GM18498 (cell line): ENCODE measurements around the gene TTYH1.

Source experiments
- ATAC-seq: cut with Tn5 transposase; IDR thresholded peaks from one replicate; pipeline ENCODE4 v1.9.1; 2021; ENCODE audit warnings: mild to moderate bottlenecking, moderate library complexity; ENCODE audit not compliant: unreplicated experiment

The TTYH1 gene

DNA sequence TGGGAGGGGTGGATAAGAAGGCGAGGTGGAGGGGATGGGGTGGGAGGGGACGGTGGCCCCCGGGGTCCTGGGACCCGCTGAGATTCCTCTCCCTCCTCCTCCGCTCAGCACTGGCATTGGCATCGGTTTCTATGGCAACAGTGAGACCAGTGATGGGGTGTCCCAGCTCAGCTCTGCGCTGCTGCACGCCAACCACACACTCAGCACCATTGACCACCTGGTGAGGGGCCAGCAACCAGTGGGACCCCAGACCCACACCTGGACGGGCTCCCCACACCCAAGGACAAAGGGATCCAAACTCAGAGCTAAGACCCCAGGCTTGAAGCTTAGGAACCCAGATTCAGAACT, 5.9 kb downstream of the TTYH1 start:
- ATAC-seq: no peak

DNA sequence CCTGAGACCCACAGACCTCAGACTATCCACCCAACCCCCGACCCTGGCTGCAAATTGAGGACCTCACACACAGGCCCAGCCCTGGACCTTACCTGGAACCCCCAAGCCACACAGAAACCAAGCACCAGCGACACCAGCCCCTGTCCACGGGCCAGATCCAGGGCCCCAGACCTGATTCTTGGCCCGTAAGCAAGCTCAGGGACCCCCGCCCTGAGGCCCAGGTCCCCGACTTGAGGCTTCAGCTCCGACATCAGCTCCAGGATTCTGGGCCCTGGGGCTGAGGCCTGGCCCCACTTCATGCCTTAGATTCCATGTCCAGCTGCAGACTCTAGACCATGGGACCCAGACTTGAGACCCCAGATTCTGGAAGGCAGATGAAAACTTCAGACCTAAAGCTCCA, 6.3 kb downstream of the TTYH1 start:
- no peak for ATAC-seq

DNA sequence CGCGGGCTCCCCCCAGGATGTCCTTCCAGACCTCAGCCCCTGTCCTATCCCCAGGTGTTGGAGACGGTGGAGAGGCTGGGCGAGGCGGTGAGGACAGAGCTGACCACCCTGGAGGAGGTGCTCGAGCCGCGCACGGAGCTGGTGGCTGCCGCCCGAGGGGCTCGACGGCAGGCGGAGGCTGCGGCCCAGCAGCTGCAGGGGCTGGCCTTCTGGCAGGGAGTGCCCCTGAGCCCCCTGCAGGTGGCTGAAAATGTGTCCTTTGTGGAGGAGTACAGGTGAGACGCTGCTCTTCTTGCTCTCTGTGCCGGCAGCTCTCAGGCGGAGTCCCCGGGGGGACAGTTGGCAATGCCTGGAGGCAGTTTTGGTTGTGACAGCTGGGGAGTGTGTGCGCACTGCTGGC, 6.9 kb downstream of the TTYH1 start:
- ATAC-seq: no peak

GRCh38 chr19:54424201-54424600, 8.9 kb downstream of the TTYH1 start:
- no peak for ATAC-seq

DNA sequence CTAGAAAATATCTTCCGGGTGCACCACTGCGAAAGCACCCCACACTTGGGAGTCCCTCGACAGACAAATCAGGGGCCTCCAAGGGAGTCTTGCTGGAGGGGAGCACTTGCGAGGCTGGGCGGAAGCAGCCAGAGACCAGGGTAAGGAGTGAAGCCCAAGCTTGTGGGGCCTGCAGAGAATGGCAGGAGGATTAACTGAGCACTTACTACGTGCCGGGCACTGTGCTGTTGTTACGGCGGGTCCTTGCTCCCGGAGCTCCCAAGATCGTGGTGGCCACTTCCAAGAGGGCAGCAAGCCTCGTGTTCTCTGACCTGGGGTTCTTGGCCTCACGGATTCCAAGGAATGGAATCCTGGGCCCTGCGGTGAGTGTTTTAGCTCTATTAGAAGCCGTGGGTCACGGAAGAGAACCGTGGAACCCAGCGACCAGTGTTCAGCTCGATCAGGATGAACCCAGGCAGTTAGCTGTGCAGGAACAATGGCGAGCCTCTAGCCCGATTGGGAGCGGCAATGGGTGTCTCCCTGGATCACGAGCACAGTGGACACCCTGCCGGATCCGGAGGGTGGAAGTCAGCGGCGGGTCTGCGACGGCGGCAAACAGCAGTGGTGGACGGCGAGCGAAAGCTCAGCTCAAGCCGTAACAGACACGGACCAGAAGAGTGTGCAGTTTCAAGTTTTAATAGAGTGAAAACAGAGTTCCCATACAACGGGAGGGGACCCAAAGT, 9.6 kb downstream of the TTYH1 start:
- no peak for ATAC-seq

DNA sequence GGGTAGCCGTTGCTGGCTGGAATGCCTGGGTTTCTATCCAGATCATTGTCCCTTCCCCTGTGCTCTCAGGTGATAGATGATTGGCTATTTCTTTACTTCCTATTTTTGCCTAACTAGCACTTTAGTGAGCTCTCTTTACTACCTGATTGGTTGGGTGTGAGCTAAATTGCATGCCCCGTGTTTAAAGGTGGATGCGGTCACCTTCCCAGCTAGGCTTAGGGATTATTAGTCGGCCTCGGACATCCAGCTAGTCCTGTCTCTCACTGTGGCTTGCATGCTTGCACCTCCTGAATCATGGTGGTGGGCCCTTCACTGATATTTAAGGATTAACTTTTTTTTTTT, 10.1 kb downstream of the TTYH1 start:
- no peak for ATAC-seq

- ATAC-seq: no peak
These were observed 11.1 kb downstream of the TTYH1 start for GRCh38 chr19:54426291-54426931.

DNA sequence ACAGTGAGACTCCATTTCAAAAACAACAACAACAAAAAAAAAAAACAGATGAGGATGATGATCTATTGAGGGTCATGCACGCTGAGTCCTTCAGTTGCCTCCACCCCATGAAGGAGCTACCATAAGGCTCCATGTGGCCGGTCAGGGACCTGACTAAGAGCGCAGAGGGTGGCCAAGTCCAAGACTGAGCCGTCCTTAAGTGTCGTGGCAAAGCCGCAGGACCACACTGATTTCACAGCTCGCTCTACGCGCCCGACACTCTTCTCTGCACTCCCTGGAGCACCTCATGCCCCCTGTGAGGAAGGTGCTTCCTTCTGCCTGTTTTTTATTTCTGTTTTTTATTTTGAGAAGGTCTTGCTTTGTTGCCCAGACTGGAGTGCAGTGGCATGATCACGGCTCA, 12.3 kb downstream of the TTYH1 start:
- ATAC-seq: no peak

DNA sequence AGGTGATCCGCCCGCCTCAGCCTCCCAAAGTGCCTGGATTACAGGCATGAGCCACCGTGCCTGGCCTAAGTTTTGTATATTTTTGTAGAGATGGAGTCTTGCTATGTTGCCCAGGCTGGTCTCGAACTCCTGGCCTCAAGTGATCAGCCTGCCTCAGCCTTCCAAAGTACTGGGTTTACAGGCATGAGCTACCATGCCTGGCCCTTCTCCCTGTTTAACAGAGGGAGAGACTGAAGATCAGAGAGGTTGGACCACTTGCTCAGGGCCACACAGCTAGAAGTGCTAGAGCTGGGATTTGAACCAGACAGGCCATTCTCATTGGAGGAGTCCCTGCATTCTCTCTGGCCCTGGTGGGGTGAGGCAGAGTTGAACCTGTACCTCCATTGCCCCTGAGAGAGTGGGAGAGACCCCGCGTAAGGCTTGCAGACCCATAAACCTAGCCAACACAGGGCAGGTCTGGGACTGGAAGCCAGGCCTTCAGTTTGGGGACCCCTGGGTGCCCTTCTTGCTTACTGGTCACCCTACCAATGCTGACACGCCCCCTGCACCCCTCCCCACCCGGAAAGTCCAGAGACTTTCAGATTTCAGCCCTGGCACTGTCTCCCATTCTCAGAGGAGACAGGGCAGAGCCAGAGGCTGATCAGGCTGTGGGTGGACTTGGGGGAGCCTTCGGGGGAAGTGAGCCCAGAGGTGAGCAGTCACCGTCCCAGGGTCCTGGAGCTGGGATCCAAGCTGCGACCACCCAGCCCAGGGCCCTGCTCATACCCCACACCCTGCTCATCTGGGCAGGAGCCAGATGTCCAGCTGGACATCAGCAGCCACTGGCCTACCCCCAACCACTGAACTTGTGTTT, 13.3 kb downstream of the TTYH1 start:
- ATAC-seq: no peak

DNA sequence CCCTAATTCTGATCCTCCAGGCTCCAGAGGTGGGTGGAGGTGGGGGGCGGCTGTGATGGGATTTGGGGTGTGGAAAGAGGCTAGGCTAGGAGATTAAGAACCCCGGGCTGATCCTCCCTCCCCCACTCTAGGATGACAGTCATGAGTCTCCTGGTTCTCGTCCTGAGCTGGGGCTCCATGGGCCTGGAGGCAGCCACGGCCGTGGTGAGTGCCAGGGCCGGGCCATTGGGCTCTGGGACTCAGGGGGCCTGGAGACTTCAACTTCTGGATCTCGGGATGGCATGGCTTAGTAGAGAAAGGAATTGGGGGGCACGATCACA, 13.9 kb downstream of the TTYH1 start:
- ATAC-seq: no peak

DNA sequence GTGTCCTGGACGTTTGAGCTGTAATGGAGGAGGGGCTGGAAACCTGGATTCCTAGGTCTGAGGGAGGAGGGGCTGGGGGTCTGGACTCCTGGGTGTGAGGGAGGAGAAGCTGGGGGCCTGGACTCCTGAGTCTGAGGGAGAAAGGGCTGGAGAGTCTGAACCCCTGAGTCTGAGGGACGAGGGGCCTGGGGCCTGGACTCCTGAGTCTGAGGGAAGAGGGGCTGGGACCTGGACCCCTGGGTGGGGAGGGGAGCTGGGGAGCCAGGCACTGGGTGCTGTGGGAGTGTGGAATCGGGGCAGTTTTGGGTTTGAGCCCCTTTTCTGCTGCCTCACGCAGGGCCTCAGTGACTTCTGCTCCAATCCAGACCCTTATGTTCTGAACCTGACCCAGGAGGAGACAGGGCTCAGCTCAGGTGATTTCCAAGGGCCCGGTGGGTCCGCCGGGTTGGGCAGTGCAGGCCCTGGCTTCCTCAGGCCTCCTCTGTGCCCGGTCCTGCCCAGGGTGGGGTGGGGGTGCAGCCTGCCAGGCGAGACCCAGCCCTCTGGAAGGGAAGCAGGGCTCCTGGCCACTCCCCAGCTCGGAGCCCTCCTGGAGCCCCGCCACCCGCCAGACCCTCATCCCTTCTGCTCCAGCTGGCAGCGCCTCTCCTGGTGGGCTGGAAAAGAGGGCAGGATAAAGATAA, 14.4 kb downstream of the TTYH1 start:
- no peak for ATAC-seq

GRCh38 chr19:54430306-54431254, 15.3 kb downstream of the TTYH1 start:
- ATAC-seq: no peak

GRCh38 chr19:54431255-54431838, 16.1 kb downstream of the TTYH1 start:
- no peak for ATAC-seq

GRCh38 chr19:54432144-54432738, 17.0 kb downstream of the TTYH1 start:
- no peak for ATAC-seq

- no peak for ATAC-seq
These were observed 18.4 kb downstream of the TTYH1 start for GRCh38 chr19:54433697-54434096.

DNA sequence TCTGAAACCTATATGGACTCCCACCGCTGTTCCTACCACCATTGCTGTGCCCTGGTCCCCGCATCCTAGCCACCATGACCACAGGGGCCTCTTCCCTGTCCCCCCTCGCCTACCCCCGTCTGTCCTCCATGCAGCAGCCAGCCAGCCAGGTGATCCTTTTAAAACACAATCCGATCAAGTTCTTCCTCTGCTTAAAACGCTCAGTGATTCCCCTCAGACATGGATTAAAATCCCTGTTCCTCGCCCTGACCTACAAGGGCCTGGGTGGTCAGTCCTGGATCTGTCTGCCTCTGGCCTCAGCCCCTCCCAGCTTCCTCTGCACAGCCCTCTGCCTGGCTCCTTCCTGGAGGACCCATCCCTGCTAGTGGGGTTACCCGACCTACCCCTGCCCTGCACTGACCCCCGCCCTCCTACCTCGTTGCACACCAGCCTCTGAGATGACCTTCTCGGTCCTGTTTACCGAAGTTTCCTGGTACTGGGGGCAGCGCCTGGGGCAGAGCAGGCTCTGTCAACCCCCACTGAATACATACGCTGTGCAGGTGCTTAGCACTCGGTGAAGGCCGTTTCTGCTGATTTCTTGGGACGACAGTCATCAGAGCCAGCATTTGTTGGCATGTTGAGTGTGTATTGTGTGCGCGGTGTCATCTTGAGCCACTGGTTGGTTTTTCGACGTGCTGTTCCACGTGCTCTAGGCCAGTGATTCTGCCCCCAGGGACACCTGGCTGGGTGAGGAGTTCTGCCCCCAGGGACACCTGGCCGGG, 19.0 kb downstream of the TTYH1 start:
- no peak for ATAC-seq

- no peak for ATAC-seq
These were observed 19.6 kb downstream of the TTYH1 start for GRCh38 chr19:54434873-54435214.

DNA sequence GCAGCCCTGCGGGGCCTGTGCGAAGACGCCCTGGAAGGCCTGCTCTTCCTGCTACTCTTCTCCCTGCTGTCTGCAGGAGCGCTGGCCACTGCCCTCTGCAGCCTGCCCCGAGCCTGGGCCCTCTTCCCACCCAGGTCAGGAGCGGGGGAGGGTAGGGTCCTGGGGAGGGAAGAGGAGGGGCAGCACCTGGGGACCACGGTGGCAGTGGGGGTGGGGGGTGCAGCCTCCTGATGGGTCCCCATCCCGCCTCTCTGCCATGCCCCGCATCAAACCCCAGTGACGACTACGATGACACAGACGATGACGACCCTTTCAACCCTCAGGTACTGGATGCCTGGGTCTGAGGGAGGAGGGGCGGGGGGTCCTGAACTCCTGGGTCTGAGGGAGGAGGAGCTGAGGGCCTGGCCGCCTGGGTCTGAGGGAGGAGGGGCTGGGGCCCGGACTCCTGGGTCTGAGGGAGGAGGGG, 20.3 kb downstream of the TTYH1 start:
- ATAC-seq: no peak

DNA sequence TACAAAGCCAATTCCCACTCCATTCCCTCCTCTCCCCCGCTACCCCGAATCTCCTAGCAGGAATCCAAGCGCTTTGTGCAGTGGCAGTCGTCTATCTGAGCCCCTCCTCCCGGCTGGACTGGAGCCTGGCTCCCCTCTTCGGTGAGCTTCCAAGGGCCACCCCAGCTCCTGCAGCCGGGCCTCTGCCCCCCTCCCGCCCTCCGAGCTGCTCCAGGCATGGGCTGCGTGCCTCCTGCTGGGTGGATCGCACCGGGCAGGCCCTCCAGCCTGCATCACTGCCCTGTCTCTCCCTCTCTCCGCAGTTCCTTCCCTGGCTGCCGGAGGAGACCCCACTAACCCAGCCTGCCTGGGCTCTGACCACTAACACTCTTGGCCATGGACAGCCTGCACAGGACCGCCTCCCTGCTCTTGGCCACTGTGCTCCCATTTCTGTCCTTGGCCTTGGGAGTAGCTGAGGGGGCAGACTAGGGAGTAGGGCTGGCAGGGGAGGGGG, 20.8 kb downstream of the TTYH1 start:
- ATAC-seq: no peak
